22Rv1 (cell line): Measurements from ENCODE around the gene ACTMAP.

Experiments used
- ZFX ChIP-seq: fragments of 450-650 bp; IDR thresholded peaks from 2 replicates; pipeline ENCODE4 v1.6.1; 2017; ENCODE audit warnings: antibody characterized with exemption, borderline replicate concordance
- TF ChIP-seq, protein P1 (sequence below): fragments of 450-650 bp; IDR thresholded peaks from 2 replicates; pipeline ENCODE4 v1.5.1; 2017; ENCODE audit warnings: mild to moderate bottlenecking

GRCh38 chr19:40739030-40739839 lies 11.0 kb downstream of the ACTMAP start:
- TF ChIP-seq, protein P1, sequence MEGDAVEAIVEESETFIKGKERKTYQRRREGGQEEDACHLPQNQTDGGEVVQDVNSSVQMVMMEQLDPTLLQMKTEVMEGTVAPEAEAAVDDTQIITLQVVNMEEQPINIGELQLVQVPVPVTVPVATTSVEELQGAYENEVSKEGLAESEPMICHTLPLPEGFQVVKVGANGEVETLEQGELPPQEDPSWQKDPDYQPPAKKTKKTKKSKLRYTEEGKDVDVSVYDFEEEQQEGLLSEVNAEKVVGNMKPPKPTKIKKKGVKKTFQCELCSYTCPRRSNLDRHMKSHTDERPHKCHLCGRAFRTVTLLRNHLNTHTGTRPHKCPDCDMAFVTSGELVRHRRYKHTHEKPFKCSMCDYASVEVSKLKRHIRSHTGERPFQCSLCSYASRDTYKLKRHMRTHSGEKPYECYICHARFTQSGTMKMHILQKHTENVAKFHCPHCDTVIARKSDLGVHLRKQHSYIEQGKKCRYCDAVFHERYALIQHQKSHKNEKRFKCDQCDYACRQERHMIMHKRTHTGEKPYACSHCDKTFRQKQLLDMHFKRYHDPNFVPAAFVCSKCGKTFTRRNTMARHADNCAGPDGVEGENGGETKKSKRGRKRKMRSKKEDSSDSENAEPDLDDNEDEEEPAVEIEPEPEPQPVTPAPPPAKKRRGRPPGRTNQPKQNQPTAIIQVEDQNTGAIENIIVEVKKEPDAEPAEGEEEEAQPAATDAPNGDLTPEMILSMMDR: no peak
- no peak for TF ChIP-seq ZFX
